Body of pancreas (tissue), 4 donors: ENCODE results near the gene EHBP1L1.
A peak's percentile ranks its signal among the peaks of the same experiment; 100 is the strongest.

Experiments used
- POLR2A ChIP-seq, 3 donors: fragments of 450-650 bp; IDR thresholded peaks; one replicate each; pipeline ENCODE4 v1.6.1; 2016; ENCODE audit warnings: antibody characterized with exemption in 3 of 3, mild to moderate bottlenecking in 2 of 3
- TF ChIP-seq, protein P1 (sequence below), 7 experiments: fragments of 450-650 bp in 4 of 7; fragments of 200-600 bp in 3 of 7; sonication (generic) in 3 of 7; IDR thresholded peaks; one replicate each; pipeline ENCODE4 v1.5.1; 2016 to 2019; ENCODE audit warnings: antibody characterized with exemption in 7 of 7

DNA sequence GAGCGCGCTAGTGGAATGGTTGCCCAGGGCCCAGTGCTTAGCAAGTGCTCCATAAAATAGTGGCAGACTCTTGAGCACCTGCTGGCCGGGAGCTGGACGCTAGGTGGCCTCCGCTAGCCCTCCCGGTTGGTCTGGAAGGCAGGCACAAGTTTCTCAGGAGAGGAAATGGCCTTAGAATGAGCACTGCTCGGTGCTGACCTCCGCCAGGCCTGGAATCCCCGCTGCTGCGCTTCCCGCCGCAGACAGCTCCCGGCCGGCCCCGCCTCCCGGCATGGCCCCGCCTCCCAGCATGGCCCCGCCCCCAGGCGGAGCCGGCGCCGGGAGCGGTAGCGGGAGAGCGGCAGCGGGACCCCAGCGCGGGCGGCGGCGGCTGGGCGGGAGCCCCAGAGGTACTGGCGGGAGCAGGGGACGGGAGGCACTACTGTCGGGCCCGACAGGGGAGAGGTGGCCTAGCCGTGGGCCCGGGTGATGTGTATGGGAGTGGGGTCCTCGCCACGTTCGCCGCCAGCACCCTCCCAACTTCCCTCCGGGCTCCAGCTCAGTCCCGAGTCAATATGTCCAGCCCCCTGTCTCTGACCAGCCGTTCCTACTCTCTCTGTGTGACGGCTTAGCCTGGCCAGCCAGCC is 62.1 kb downstream of the EHBP1L1 start, which contains the start of gene SIPA1:
- TF ChIP-seq, protein P1, sequence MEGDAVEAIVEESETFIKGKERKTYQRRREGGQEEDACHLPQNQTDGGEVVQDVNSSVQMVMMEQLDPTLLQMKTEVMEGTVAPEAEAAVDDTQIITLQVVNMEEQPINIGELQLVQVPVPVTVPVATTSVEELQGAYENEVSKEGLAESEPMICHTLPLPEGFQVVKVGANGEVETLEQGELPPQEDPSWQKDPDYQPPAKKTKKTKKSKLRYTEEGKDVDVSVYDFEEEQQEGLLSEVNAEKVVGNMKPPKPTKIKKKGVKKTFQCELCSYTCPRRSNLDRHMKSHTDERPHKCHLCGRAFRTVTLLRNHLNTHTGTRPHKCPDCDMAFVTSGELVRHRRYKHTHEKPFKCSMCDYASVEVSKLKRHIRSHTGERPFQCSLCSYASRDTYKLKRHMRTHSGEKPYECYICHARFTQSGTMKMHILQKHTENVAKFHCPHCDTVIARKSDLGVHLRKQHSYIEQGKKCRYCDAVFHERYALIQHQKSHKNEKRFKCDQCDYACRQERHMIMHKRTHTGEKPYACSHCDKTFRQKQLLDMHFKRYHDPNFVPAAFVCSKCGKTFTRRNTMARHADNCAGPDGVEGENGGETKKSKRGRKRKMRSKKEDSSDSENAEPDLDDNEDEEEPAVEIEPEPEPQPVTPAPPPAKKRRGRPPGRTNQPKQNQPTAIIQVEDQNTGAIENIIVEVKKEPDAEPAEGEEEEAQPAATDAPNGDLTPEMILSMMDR (IDR thresholded peaks at IDR 0.05): peak in 5 of 7 experiments; percentile 9 to 48 (median 34)
- TF ChIP-seq POLR2A (IDR thresholded peaks at IDR 0.05): peak; percentile 41 to 69 (median 65)
